Chondrocyte (in vitro differentiated cells): ENCODE data around the gene FAM227B. TPM values are rescaled to one million over a fixed set of nuclear protein-coding genes. Genes with fewer than 3 reads are reported as not detected.
"Not testable (repeated sequence)": the region's sequence is repeated elsewhere in the genome, so short reads cannot be mapped to it uniquely, and the experiment has no call there.

ENCODE experiments used
- DNase-seq: peaks from one replicate; pipeline ENCODE4 v3.0.0; 2021; ENCODE audit warnings: mixed read lengths, low spot score
- H3K27ac Mint-ChIP-seq: one replicate; pipeline ENCODE4 v1.8.0; 2021; ENCODE audit warnings: mild to moderate bottlenecking, moderate library complexity, mixed read lengths; ENCODE audit not compliant: unreplicated experiment
- H3K27me3 Mint-ChIP-seq: 2 replicates; pipeline ENCODE4 v1.8.0; 2021; ENCODE audit warnings: low read depth, mixed read lengths
- H3K36me3 Mint-ChIP-seq: 2 replicates; pipeline ENCODE4 v1.8.0; 2021; ENCODE audit warnings: low read depth, mixed read lengths
- H3K4me1 Mint-ChIP-seq: 2 replicates; pipeline ENCODE4 v1.8.0; 2021; ENCODE audit warnings: low read depth, mild to moderate bottlenecking, mixed read lengths
- H3K4me3 Mint-ChIP-seq: one replicate; pipeline ENCODE4 v1.8.0; 2021; ENCODE audit warnings: mild to moderate bottlenecking, moderate library complexity, mixed read lengths; ENCODE audit not compliant: unreplicated experiment
- H3K9me3 Mint-ChIP-seq: 2 replicates; pipeline ENCODE4 v1.8.0; 2021; ENCODE audit warnings: low read depth, mixed read lengths
- total RNA-seq: library from RNA; stranded (reverse); gene quantifications from 3 replicates; pipeline ENCODE4 v1.2.1, GENCODE V29; 2021
- TF ChIP-seq, protein P1 (sequence below): fragments of 200-600 bp; sonication (generic); IDR thresholded peaks from 2 replicates; pipeline ENCODE4 v1.5.0; 2021; ENCODE audit warnings: antibody characterized with exemption, mild to moderate bottlenecking, moderate library complexity

Gene FAM227B
- total RNA-seq, 1 donor from 2014 or later: 2.2 TPM

DNA sequence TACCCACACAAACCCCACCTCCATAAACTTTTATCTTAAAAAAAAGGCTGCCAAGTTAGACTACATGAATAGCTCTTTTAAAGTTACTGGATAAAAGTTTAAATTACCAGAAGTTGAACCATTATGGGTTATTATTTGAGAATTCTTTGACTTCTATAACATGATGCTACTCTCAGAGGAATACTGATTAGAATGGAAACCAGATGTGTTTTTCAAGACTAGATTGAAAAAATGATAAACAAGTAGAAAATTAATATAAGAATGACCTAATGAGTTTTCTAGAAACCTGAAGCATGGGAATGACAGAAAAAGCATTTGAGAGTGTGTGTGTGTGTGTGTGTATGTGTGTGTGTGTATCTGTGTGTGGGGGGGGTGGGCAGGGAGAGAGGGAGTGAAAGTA is 210.0 kb downstream of the FAM227B start:
- Mint-ChIP-seq H3K27me3 (peaks cover 2% of the 10 kb centered on the region), H3K36me3 (no peaks in the 10 kb centered on the region), H3K27ac (no peak overlapping the region), H3K4me3 (no peak overlapping the region), H3K9me3 (no peaks in the 10 kb centered on the region), H3K4me1 (peaks cover 5% of the 10 kb centered on the region)
- no peak for DNase-seq
- TF ChIP-seq, protein P1, sequence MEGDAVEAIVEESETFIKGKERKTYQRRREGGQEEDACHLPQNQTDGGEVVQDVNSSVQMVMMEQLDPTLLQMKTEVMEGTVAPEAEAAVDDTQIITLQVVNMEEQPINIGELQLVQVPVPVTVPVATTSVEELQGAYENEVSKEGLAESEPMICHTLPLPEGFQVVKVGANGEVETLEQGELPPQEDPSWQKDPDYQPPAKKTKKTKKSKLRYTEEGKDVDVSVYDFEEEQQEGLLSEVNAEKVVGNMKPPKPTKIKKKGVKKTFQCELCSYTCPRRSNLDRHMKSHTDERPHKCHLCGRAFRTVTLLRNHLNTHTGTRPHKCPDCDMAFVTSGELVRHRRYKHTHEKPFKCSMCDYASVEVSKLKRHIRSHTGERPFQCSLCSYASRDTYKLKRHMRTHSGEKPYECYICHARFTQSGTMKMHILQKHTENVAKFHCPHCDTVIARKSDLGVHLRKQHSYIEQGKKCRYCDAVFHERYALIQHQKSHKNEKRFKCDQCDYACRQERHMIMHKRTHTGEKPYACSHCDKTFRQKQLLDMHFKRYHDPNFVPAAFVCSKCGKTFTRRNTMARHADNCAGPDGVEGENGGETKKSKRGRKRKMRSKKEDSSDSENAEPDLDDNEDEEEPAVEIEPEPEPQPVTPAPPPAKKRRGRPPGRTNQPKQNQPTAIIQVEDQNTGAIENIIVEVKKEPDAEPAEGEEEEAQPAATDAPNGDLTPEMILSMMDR: no peak

DNA sequence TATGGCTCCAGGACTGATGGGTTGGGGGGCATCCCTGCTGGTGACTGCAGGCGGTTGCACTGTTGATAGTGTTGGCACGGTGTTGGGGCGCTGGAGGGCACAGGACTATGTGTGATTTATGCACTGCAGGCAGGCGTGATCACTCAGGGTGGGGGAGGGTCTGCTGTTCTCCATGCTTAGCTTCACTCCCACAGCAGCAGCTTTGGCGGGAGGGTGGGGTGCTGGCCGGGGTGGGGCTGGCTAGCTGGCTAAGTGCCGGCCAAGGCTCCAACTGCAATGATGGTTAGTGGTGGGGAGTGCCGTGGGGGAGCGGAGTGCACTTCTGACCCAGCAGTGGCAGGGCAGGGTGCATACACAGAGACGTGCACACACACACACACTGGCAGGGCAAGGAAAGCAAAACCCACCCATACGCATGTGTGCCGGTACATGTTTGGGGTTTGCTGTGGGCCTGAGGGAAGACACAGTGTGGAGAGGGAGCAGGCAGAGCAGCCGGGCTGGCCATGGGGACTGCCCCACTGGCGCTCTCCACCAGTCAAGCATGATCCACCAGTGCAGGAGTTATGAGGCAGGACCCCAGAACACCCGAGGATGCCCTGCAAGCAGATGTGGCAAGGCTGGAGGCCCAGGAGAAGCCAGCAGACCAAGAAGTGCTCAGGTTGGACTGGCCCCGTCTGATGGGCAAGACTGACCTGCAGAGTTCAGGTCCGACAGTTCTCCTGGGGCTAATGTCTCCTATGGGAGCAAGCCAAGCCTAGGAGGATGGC is 214.1 kb downstream of the FAM227B start:
- H3K9me3 Mint-ChIP-seq: peaks cover 8% of the 10 kb centered on the region
- H3K4me1 Mint-ChIP-seq: no peaks in the 10 kb centered on the region
- peaks cover 18% of the 10 kb centered on the region for H3K27me3 Mint-ChIP-seq
- H3K4me3 Mint-ChIP-seq: no peak overlapping the region
- H3K27ac Mint-ChIP-seq: no peak overlapping the region
- TF ChIP-seq, protein P1: no peak
- peaks cover 2% of the 10 kb centered on the region for H3K36me3 Mint-ChIP-seq
- DNase-seq: peak; percentile 62

DNA sequence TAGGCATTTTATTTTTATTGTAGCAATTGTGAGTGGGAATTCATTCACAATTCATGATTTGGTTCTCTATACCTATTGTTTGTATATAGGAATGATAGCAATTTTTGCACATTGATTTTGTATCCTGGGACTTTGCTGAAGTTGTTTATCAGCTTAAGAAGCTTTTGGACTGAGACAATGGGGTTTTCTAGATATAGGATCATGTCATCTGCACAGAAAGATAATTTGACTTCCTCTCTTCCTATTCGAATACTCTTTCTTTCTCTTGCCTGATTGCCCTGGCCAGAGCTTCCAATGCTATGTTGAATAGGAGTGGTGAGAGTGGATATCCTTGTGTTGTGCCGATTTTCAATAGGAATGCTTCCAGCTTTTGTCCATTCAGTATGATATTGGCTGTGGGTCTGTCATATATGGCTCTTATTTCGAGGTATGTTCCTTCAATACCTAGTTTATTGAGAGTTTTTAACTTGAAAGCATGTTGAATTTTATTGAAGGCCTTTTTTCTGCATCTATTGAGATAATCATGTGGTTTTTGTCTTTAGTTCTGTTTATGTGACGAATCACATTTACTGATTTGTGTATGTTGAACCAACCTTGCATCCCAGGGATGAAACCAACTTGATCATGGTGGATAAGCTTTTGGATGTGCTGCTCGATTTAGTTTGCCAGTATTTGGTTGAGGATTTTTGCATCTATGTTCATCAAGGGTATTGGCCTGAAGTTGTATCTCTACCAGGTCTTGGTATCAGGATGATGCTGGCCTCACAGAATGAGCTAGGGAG is 217.9 kb downstream of the FAM227B start:
- not testable (repeated sequence) for H3K36me3 Mint-ChIP-seq, H3K9me3 Mint-ChIP-seq, DNase-seq, H3K4me1 Mint-ChIP-seq, H3K27ac Mint-ChIP-seq, H3K4me3 Mint-ChIP-seq
- H3K27me3 Mint-ChIP-seq: peaks cover 16% of the 10 kb centered on the region

DNA sequence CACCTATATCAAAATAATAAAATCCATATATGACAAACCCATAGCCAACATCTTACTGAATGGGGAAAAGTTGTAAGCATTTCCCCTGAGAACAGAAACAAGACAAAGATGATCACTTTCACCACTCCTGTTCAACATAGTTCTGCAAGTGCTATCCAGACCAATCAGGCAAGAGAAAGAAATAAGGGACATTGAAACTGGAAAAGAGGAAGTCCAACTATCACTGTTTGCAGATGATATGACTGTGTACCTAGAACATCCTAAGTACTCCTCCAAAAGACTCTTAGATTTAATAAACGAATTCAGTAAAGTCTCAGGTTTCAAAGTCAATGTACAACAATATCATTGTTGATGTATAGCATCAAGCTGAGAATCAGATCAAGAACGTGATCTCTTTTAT is 233.1 kb downstream of the FAM227B start:
- H3K36me3 Mint-ChIP-seq: peaks cover 7% of the 10 kb centered on the region
- TF ChIP-seq, protein P1: no peak
- no peaks in the 10 kb centered on the region for H3K4me1 Mint-ChIP-seq
- no peak overlapping the region for H3K4me3 Mint-ChIP-seq
- no peak for DNase-seq
- H3K27me3 Mint-ChIP-seq: peaks cover 14% of the 10 kb centered on the region
- peaks cover 14% of the 10 kb centered on the region for H3K9me3 Mint-ChIP-seq
- no peak overlapping the region for H3K27ac Mint-ChIP-seq

DNA sequence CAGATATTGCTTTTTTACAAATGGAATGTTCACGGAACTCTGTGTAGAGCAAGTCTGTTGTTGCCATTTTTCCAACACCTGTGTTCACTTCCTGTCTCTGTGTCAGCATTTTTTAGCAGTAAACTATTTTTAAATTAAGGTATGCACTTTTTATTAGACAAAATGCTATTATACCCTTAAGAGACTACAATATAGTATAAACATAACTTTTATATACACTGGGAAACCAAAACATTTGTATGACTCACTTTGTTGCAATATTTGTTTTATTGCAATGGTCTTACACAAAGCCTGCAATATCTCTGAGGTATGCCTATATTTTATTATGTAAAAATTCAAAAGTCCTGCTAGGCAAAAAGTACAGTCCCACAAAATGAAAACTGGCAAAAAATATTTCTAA is 237.4 kb downstream of the FAM227B start:
- Mint-ChIP-seq H3K4me3 (no peak overlapping the region), H3K27ac (no peak overlapping the region), H3K4me1 (no peaks in the 10 kb centered on the region), H3K9me3 (peaks cover 10% of the 10 kb centered on the region), H3K36me3 (peaks cover 5% of the 10 kb centered on the region), H3K27me3 (peaks cover 7% of the 10 kb centered on the region)
- DNase-seq: no peak
- TF ChIP-seq, protein P1: no peak
